ENCODE data around the gene DYNC1LI2. TPM values are rescaled to one million over a fixed set of nuclear protein-coding genes. Genes with fewer than 3 reads are reported as not detected.

The DYNC1LI2 gene
- total and polyA plus RNA-seq, 9 of the 15 experiments (the other 6 are each of a cell fraction or from before 2014, with no cell fraction given): 5.1 to 48.9 (median 38.2) TPM

- TF ChIP-seq ZNF407 (IDR thresholded peaks at IDR 0.05; ENCODE audit: low read depth) (no peak), FOXJ3 (CRISPR knock-in tag; IDR thresholded peaks at IDR 0.05) (no peak), ZBTB7A (IDR thresholded peaks at IDR 0.05; ENCODE audit: borderline replicate concordance, control insufficient read depth, low read depth, low read length) (peak; percentile 88), FOXK1 (CRISPR knock-in tag; IDR thresholded peaks at IDR 0.05; ENCODE audit: borderline replicate concordance) (no peak), TAF7 (tag; IDR thresholded peaks at IDR 0.05) (no peak), ZNF780A (CRISPR knock-in tag; IDR thresholded peaks at IDR 0.05) (no peak), ZNF134 (CRISPR knock-in tag; conservative IDR thresholded peaks at IDR 0.05) (no peak), FOSL1 (tag; conservative IDR thresholded peaks at IDR 0.05) (no peak), ZNF717 (CRISPR knock-in tag; IDR thresholded peaks at IDR 0.05) (no peak), NKRF (IDR thresholded peaks at IDR 0.05; ENCODE audit: borderline replicate concordance) (no peak), HDAC8 (tag; IDR thresholded peaks at IDR 0.05) (no peak), ZNF699 (CRISPR knock-in tag; IDR thresholded peaks at IDR 0.05; ENCODE audit: insufficient replicate concordance) (no peak), MAFF (IDR thresholded peaks at IDR 0.05; ENCODE audit: low read length) (no peak), E2F3 (CRISPR knock-in tag; IDR thresholded peaks at IDR 0.05) (no peak)
Measured at GRCh38 chr16:66696669-66697630, 54.5 kb downstream of the DYNC1LI2 start, which contains the start of gene CMTM4 (continued).

All from K562 (cell line).